Neuronal stem cell (in vitro differentiated cells): Measurements from ENCODE around the gene COL6A3.

Experiments used
- DNase-seq: peaks from one replicate; pipeline ENCODE4 v3.0.0-alpha.2; 2013; ENCODE audit warnings: low spot score
- H2AFZ ChIP-seq: one replicate; pipeline ENCODE4 v1.6.1; 2013; ENCODE audit warnings: mild to moderate bottlenecking, low read length, inconsistent platforms
- H2AK5ac ChIP-seq: 2 replicates; pipeline ENCODE4 v1.6.1; 2013; ENCODE audit warnings: low read depth, mild to moderate bottlenecking, inconsistent platforms, low read length, moderate library complexity, mixed read lengths
- H2BK120ac ChIP-seq: 2 replicates; pipeline ENCODE4 v1.6.1; 2013; ENCODE audit warnings: low read depth, mild to moderate bottlenecking, inconsistent platforms, low read length, moderate library complexity, mixed read lengths
- H2BK12ac ChIP-seq: one replicate; pipeline ENCODE4 v1.6.1; 2013; ENCODE audit warnings: low read length, inconsistent platforms
- H2BK15ac ChIP-seq: 2 replicates; pipeline ENCODE4 v1.6.1; 2013; ENCODE audit warnings: mild to moderate bottlenecking, low read length, inconsistent platforms, mixed read lengths
- H2BK5ac ChIP-seq: one replicate; pipeline ENCODE4 v1.6.1; 2013; ENCODE audit warnings: inconsistent platforms, mild to moderate bottlenecking, low read length, moderate library complexity
- H3K14ac ChIP-seq: one replicate; pipeline ENCODE4 v1.6.1; 2013; ENCODE audit warnings: low read length, inconsistent platforms
- H3K18ac ChIP-seq: 2 replicates; pipeline ENCODE4 v1.6.1; 2013; ENCODE audit warnings: low read length, inconsistent platforms
- H3K23ac ChIP-seq: 2 replicates; pipeline ENCODE4 v1.6.1; 2013; ENCODE audit warnings: low read depth, mild to moderate bottlenecking, mixed read lengths, low read length, inconsistent platforms; ENCODE audit not compliant: poor library complexity
- H3K27ac ChIP-seq: replicated peaks from 3 replicates; pipeline ENCODE4 v1.5.1; 2013; ENCODE audit warnings: low read length, inconsistent platforms
- H3K27me3 ChIP-seq, 3 experiments: 2 replicates each; pipeline ENCODE4 v1.6.1; 2013; ENCODE audit warnings: low read length in 3 of 3, mild to moderate bottlenecking in 2 of 3, inconsistent platforms in 1 of 3, low read depth in 1 of 3, mixed read lengths in 1 of 3, moderate library complexity in 1 of 3; ENCODE audit not compliant: control insufficient read depth in 3 of 3, insufficient read depth in 3 of 3
- H3K36me3 ChIP-seq, 2 donors: replicated peaks in 1 of 2; 2 replicates each; pipeline ENCODE4 v1.6.1; 2013; ENCODE audit warnings: low read length in 2 of 2; ENCODE audit not compliant: control insufficient read depth in 2 of 2, insufficient read depth in 2 of 2
- H3K4ac ChIP-seq: 2 replicates; pipeline ENCODE4 v1.6.1; 2013; ENCODE audit warnings: inconsistent platforms, mild to moderate bottlenecking, low read length, moderate library complexity
- H3K4me1 ChIP-seq, 2 donors: 1 replicate in 1 of 2; 2 replicates in 1 of 2; pipeline ENCODE4 v1.6.1; 2013; ENCODE audit warnings: low read length in 2 of 2, low read depth in 1 of 2; ENCODE audit not compliant: control insufficient read depth in 2 of 2, insufficient read depth in 1 of 2
- H3K4me2 ChIP-seq: one replicate; pipeline ENCODE4 v1.6.1; 2013; ENCODE audit warnings: mild to moderate bottlenecking, low read length, inconsistent platforms; ENCODE audit not compliant: insufficient read depth, poor library complexity, severe bottlenecking
- H3K4me3 ChIP-seq, 2 donors: 2 replicates each; pipeline ENCODE4 v1.5.1; 2013; ENCODE audit warnings: low read length in 2 of 2, mild to moderate bottlenecking in 2 of 2, inconsistent platforms in 1 of 2, moderate library complexity in 1 of 2
- H3K79me1 ChIP-seq: one replicate; pipeline ENCODE4 v1.6.1; 2013; ENCODE audit warnings: low read depth, mild to moderate bottlenecking, inconsistent platforms, low read length, moderate library complexity
- H3K9ac ChIP-seq: one replicate; pipeline ENCODE4 v1.6.1; 2013; ENCODE audit warnings: mild to moderate bottlenecking, low read depth, low read length, inconsistent platforms; ENCODE audit not compliant: poor library complexity
- H3K9me3 ChIP-seq, 2 donors: replicated peaks in 1 of 2; 2 replicates each; pipeline versions ENCODE3 to v1.6.1; 2013; ENCODE audit warnings: low read length in 2 of 2, mild to moderate bottlenecking in 2 of 2, inconsistent platforms in 1 of 2, low read depth in 1 of 2, mixed read lengths in 1 of 2, moderate library complexity in 1 of 2; ENCODE audit not compliant: control insufficient read depth in 2 of 2, insufficient read depth in 1 of 2
- H4K8ac ChIP-seq: one replicate; pipeline ENCODE4 v1.6.1; 2013; ENCODE audit warnings: low read depth, mild to moderate bottlenecking, inconsistent platforms, low read length, moderate library complexity
- H4K91ac ChIP-seq: one replicate; pipeline ENCODE4 v1.6.1; 2013; ENCODE audit warnings: low read length, low read depth, mild to moderate bottlenecking, inconsistent platforms; ENCODE audit not compliant: poor library complexity
- WGBS, 2 donors: extraction: QIAGEN DNeasy Blood & Tissue Kit; methylation state at CpG; one replicate each; pipeline ENCODE4 v1.1.7; 2013; ENCODE audit warnings: missing lambda C conversion rate in 2 of 2, mixed read lengths in 1 of 2; ENCODE audit not compliant: insufficient read length in 2 of 2, insufficient replicate concordance in 1 of 2; ENCODE audit errors: extremely low coverage in 2 of 2; 5-methylcytosine and 5-hydroxymethylcytosine counted together

Gene COL6A3

GRCh38 chr2:237289139-237289538 is 124.8 kb downstream of the COL6A3 start:
- no peak overlapping the region for H3K9ac ChIP-seq
- H3K79me1 ChIP-seq = no peaks in the 10 kb centered on the region
- no CpG with 5 or more reads among the region's 7 CpGs for WGBS, 2 donors
- no peak overlapping the region for H2AK5ac ChIP-seq
- H3K4me2 ChIP-seq = no peak overlapping the region
- DNase-seq = no peak
- H3K4me1 ChIP-seq = no peaks in the 10 kb centered on the region
- no peak overlapping the region for H3K14ac ChIP-seq
- no peak overlapping the region for H2BK5ac ChIP-seq
- no peak overlapping the region for H2BK12ac ChIP-seq
- H2AFZ ChIP-seq = no peak overlapping the region
- no peak overlapping the region for H4K91ac ChIP-seq
- no peak overlapping the region for H4K8ac ChIP-seq
- H3K4me3 ChIP-seq = no peak overlapping the region
- H3K27ac ChIP-seq = no peak overlapping the region
- H3K23ac ChIP-seq = no peak overlapping the region
- no peaks in the 10 kb centered on the region for H3K9me3 ChIP-seq
- H3K27me3 ChIP-seq = no peaks in the 10 kb centered on the region
- H3K18ac ChIP-seq = peak overlapping the region; percentile 36
- H3K36me3 ChIP-seq = no peaks in the 10 kb centered on the region
- H3K4ac ChIP-seq = no peak overlapping the region
- no peak overlapping the region for H2BK15ac ChIP-seq
- H2BK120ac ChIP-seq = no peak overlapping the region

GRCh38 chr2:237287872-237288271 is 126.1 kb downstream of the COL6A3 start:
- no peak overlapping the region for H2BK12ac ChIP-seq
- no peak overlapping the region for H2BK5ac ChIP-seq
- no peak overlapping the region for H3K4ac ChIP-seq
- H3K23ac ChIP-seq = no peak overlapping the region
- H3K27me3 ChIP-seq = no peaks in the 10 kb centered on the region
- no peak overlapping the region for H2BK15ac ChIP-seq
- H3K14ac ChIP-seq = no peak overlapping the region
- no peak overlapping the region for H3K27ac ChIP-seq
- H3K18ac ChIP-seq = no peak overlapping the region
- H3K79me1 ChIP-seq = no peaks in the 10 kb centered on the region
- no peaks in the 10 kb centered on the region for H3K36me3 ChIP-seq
- no peak overlapping the region for H2BK120ac ChIP-seq
- no peaks in the 10 kb centered on the region for H3K9me3 ChIP-seq
- H4K91ac ChIP-seq = no peak overlapping the region
- no peak for DNase-seq
- H3K4me2 ChIP-seq = no peak overlapping the region
- no peak overlapping the region for H3K4me3 ChIP-seq
- H3K9ac ChIP-seq = no peak overlapping the region
- WGBS, 2 donors = no CpG with 5 or more reads among the region's 1 CpG
- no peak overlapping the region for H4K8ac ChIP-seq
- H2AFZ ChIP-seq = no peak overlapping the region
- no peak overlapping the region for H2AK5ac ChIP-seq
- no peaks in the 10 kb centered on the region for H3K4me1 ChIP-seq

- Histone ChIP-seq H4K91ac (no peak overlapping the region), H2AFZ (no peak overlapping the region), H3K4ac (no peak overlapping the region), H3K4me1 (no peaks in the 10 kb centered on the region), H3K36me3 (no peaks in the 10 kb centered on the region), H2AK5ac (no peak overlapping the region), H2BK120ac (no peak overlapping the region), H3K27me3 (no peaks in the 10 kb centered on the region), H3K23ac (no peak overlapping the region), H3K18ac (no peak overlapping the region), H2BK15ac (no peak overlapping the region), H2BK5ac (no peak overlapping the region), H4K8ac (no peak overlapping the region), H3K27ac (no peak overlapping the region), H3K4me3 (no peak overlapping the region), H3K9ac (no peak overlapping the region), H3K14ac (no peak overlapping the region), H3K79me1 (no peaks in the 10 kb centered on the region), H2BK12ac (no peak overlapping the region), H3K9me3 (no peaks in the 10 kb centered on the region), H3K4me2 (no peak overlapping the region)
- DNase-seq = no peak
- no CpG with 5 or more reads among the region's 4 CpGs for WGBS, 2 donors
Observed at GRCh38 chr2:237283131-237283928, 130.6 kb downstream of the COL6A3 start.

- Histone ChIP-seq H3K18ac (no peak overlapping the region), H3K14ac (no peak overlapping the region), H3K23ac (no peak overlapping the region), H3K36me3 (no peaks in the 10 kb centered on the region), H3K4me3 (no peak overlapping the region), H2BK120ac (no peak overlapping the region), H2AFZ (no peak overlapping the region), H2BK15ac (no peak overlapping the region), H3K4ac (no peak overlapping the region), H3K79me1 (no peaks in the 10 kb centered on the region), H3K27me3 (no peaks in the 10 kb centered on the region), H3K27ac (no peak overlapping the region), H3K9me3 (no peaks in the 10 kb centered on the region), H2BK12ac (no peak overlapping the region), H4K8ac (no peak overlapping the region), H2BK5ac (no peak overlapping the region), H4K91ac (no peak overlapping the region), H3K9ac (no peak overlapping the region), H3K4me2 (no peak overlapping the region), H2AK5ac (no peak overlapping the region), H3K4me1 (no peaks in the 10 kb centered on the region)
- no CpG with 5 or more reads among the region's 1 CpG for WGBS, 2 donors
- DNase-seq = no peak
Observed at GRCh38 chr2:237282568-237283128, 131.3 kb downstream of the COL6A3 start.
